ENCODE results near the gene PAX5.

DNA sequence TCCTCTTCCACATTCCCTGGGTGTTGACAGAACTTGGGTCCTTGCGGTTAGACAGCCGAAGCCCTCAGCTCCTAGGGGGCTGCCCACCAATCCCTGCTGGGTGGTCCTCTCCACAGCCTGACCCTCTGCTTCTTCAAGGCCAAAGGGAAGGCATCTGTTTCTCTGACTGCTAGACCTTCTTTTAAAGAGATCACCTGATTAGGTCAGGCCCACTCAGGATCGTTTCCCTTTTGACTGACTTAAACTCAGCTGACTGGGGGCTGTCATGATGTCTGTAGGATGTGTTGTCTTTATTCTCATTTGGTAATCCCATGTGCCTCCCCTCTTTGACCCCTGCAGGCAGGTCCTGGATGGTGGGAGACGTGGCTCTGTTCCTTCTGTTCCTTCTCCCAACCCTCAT is 207.5 kb downstream of the PAX5 start:
- TF ChIP-seq, protein P1, sequence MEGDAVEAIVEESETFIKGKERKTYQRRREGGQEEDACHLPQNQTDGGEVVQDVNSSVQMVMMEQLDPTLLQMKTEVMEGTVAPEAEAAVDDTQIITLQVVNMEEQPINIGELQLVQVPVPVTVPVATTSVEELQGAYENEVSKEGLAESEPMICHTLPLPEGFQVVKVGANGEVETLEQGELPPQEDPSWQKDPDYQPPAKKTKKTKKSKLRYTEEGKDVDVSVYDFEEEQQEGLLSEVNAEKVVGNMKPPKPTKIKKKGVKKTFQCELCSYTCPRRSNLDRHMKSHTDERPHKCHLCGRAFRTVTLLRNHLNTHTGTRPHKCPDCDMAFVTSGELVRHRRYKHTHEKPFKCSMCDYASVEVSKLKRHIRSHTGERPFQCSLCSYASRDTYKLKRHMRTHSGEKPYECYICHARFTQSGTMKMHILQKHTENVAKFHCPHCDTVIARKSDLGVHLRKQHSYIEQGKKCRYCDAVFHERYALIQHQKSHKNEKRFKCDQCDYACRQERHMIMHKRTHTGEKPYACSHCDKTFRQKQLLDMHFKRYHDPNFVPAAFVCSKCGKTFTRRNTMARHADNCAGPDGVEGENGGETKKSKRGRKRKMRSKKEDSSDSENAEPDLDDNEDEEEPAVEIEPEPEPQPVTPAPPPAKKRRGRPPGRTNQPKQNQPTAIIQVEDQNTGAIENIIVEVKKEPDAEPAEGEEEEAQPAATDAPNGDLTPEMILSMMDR (conservative IDR thresholded peaks at IDR 0.05 in 1 of 2, IDR thresholded peaks at IDR 0.05 in 1 of 2; ENCODE audit: low read depth in 1 of 2, low read length in 2 of 2): no peak
- TF ChIP-seq EZH2 (IDR thresholded peaks at IDR 0.05; ENCODE audit: low read length, missing control alignments): no peak
